Loucy (cell line): ENCODE results near the gene SCAF1.

Experiments
- CTCF ChIP-seq: fragments of 200-600 bp; sonication (generic); conservative IDR thresholded peaks from 2 replicates; pipeline ENCODE4 v1.5.1; 2014; ENCODE audit warnings: mild to moderate bottlenecking, antibody characterized with exemption, low read length
- EZH2phosphoT487 ChIP-seq: fragments of 200-600 bp; IDR thresholded peaks from 2 replicates; pipeline ENCODE4 v1.6.1; 2018; ENCODE audit warnings: antibody characterized with exemption, mild to moderate bottlenecking, moderate library complexity, borderline replicate concordance

- no peak for TF ChIP-seq CTCF
- no peak for TF ChIP-seq EZH2phosphoT487
These were observed 25.5 kb downstream of the SCAF1 start for GRCh38 chr19:49667473-49667872.
